ENCODE data around the gene SPATA24. TPM values are rescaled to one million over a fixed set of nuclear protein-coding genes. Genes with fewer than 3 reads are reported as not detected.
A peak's percentile ranks its signal among the peaks of the same experiment; 100 is the strongest.

SPATA24 gene
- total RNA-seq, 1 donor from 2014 or later, result 4.6 TPM

DNA sequence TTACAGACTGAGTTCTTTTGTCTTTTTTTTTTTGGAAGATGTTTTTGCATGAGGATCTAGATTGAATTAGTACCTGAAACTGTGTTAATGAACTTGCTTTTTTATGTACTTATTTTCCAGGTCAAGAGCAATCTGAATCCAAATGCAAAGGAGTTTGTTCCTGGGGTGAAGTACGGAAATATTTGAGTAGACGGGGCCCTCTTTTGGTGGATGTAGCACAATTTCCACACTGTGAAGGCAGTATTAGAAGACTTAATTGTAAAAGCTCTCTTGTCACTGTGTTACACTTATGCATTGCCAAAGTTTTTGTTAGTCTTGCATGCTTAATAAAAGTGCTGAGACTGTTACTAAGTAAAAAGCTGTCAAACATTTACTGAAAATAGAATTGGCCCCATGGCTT, 35.3 kb downstream of the SPATA24 start:
- Mint-ChIP-seq H3K27ac (ENCODE audit: unreplicated experiment) (peak overlapping the region; percentile 82), H3K9me3 (ENCODE audit: unreplicated experiment) (no peaks in the 10 kb centered on the region), H3K36me3 (ENCODE audit: unreplicated experiment) (peaks cover 39% of the 10 kb centered on the region), H3K27me3 (ENCODE audit: unreplicated experiment) (no peaks in the 10 kb centered on the region), H3K4me3 (ENCODE audit: unreplicated experiment) (no peak overlapping the region), H3K4me1 (ENCODE audit: unreplicated experiment) (peaks cover 23% of the 10 kb centered on the region)
- TF ChIP-seq, protein P1, sequence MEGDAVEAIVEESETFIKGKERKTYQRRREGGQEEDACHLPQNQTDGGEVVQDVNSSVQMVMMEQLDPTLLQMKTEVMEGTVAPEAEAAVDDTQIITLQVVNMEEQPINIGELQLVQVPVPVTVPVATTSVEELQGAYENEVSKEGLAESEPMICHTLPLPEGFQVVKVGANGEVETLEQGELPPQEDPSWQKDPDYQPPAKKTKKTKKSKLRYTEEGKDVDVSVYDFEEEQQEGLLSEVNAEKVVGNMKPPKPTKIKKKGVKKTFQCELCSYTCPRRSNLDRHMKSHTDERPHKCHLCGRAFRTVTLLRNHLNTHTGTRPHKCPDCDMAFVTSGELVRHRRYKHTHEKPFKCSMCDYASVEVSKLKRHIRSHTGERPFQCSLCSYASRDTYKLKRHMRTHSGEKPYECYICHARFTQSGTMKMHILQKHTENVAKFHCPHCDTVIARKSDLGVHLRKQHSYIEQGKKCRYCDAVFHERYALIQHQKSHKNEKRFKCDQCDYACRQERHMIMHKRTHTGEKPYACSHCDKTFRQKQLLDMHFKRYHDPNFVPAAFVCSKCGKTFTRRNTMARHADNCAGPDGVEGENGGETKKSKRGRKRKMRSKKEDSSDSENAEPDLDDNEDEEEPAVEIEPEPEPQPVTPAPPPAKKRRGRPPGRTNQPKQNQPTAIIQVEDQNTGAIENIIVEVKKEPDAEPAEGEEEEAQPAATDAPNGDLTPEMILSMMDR (IDR thresholded peaks at IDR 0.05), result peak; percentile 19
- no peak for DNase-seq (ENCODE audit: extremely low spot score, unreplicated experiment)

DNA sequence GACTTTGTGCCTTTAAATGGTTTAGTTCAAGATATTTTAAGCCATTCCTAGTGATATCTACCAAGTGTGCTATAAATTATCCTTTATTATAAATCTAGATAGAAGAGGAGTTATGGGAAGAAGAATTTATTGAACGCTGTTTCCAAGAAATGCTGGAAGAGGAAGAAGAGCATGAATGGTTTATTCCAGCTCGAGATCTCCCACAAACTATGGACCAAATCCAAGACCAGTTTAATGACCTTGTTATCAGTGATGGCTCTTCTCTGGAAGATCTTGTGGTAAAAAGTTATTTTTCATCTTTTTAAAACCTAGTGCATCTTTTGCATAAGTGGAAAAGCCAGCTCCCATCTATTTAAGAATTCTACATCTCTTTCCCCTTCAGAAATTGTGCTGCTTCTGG, 39.4 kb downstream of the SPATA24 start:
- peaks cover 18% of the 10 kb centered on the region for H3K4me1 Mint-ChIP-seq (ENCODE audit: unreplicated experiment)
- peaks cover 31% of the 10 kb centered on the region for H3K36me3 Mint-ChIP-seq (ENCODE audit: unreplicated experiment)
- H3K4me3 Mint-ChIP-seq (ENCODE audit: unreplicated experiment), result no peak overlapping the region
- no peak for DNase-seq (ENCODE audit: extremely low spot score, unreplicated experiment)
- TF ChIP-seq, protein P1 (IDR thresholded peaks at IDR 0.05), result no peak
- no peaks in the 10 kb centered on the region for H3K27me3 Mint-ChIP-seq (ENCODE audit: unreplicated experiment)
- no peak overlapping the region for H3K27ac Mint-ChIP-seq (ENCODE audit: unreplicated experiment)
- no peaks in the 10 kb centered on the region for H3K9me3 Mint-ChIP-seq (ENCODE audit: unreplicated experiment)

DNA sequence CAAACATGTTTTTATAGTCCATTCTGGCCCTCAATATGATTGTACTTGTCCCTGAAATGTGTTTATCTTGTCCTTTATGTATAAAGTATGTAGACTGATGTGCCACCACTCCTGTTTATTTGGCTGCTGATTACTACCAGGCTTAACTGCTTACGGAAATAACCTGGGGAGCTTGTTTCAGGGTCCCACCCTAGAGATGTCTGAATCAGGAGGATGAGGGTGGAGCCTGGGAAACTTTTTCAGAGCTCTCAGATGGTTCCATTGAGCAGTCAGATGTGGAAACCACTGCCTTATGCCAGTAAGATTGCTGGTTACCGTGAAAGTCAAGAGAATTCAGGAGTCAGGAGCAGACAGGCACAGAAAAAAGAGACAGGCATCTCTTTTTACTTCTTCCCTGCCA, 40.0 kb downstream of the SPATA24 start:
- TF ChIP-seq, protein P1 (IDR thresholded peaks at IDR 0.05), result no peak
- Mint-ChIP-seq H3K9me3 (ENCODE audit: unreplicated experiment) (no peaks in the 10 kb centered on the region), H3K27ac (ENCODE audit: unreplicated experiment) (peak overlapping the region; percentile 31), H3K36me3 (ENCODE audit: unreplicated experiment) (peaks cover 31% of the 10 kb centered on the region), H3K4me1 (ENCODE audit: unreplicated experiment) (peaks cover 14% of the 10 kb centered on the region), H3K27me3 (ENCODE audit: unreplicated experiment) (no peaks in the 10 kb centered on the region), H3K4me3 (ENCODE audit: unreplicated experiment) (no peak overlapping the region)
- no peak for DNase-seq (ENCODE audit: extremely low spot score, unreplicated experiment)

DNA sequence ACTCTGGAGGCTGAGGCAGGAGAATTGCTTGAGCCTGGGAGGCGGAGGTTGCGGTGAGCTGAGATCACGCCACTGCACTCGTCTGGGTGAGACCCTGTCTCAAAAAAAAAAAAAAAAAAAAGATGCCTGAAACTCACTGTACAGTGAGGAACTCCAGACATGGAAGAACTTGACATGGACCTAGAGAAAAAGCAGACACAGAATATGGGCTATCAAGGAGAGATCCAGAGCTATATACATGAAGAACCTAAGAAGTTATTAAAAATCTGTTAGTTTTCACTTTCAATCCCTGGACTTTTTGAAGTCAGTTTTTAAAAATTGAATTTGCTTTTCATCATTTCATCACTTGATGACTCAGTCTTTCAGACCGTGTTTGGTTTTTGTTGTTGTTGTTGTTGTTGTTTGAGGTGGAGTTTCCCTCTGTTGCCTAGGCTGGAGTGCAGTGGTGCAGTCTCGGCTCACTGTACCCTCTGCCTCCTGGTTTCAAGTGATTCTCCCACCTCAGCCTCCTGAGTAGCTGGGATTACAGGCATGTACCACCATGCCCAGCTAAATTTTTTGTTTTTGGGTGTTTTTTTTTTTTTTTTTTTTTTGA, 42.0 kb downstream of the SPATA24 start:
- DNase-seq (ENCODE audit: extremely low spot score, unreplicated experiment), result no peak
- no peak overlapping the region for H3K4me3 Mint-ChIP-seq (ENCODE audit: unreplicated experiment)
- TF ChIP-seq, protein P1 (IDR thresholded peaks at IDR 0.05), result no peak
- H3K36me3 Mint-ChIP-seq (ENCODE audit: unreplicated experiment), result peaks cover 26% of the 10 kb centered on the region
- H3K4me1 Mint-ChIP-seq (ENCODE audit: unreplicated experiment), result peaks cover 8% of the 10 kb centered on the region
- no peaks in the 10 kb centered on the region for H3K9me3 Mint-ChIP-seq (ENCODE audit: unreplicated experiment)
- H3K27ac Mint-ChIP-seq (ENCODE audit: unreplicated experiment), result no peak overlapping the region
- no peaks in the 10 kb centered on the region for H3K27me3 Mint-ChIP-seq (ENCODE audit: unreplicated experiment)

DNA sequence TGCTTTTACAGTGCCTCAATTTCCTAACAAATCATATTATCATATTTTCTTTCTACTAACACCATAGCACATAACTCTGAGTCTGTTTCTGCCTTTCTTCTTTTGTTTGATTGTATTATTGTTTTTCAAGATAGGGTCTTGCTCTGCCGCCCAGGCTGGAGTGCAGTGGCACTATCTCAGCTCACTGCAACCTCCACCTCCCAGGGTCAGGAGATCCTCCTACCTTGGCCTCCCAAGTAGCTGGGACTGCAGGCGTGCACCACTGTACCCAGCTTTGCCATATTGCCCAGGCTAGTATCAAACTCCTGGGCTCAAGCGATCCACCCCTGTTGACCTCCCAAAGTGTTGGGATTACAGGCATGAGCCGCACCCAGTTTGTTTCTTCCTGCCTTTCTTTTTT, 43.5 kb downstream of the SPATA24 start:
- Mint-ChIP-seq H3K4me1 (ENCODE audit: unreplicated experiment) (peaks cover 9% of the 10 kb centered on the region), H3K36me3 (ENCODE audit: unreplicated experiment) (peaks cover 17% of the 10 kb centered on the region), H3K4me3 (ENCODE audit: unreplicated experiment) (no peak overlapping the region), H3K27me3 (ENCODE audit: unreplicated experiment) (no peaks in the 10 kb centered on the region), H3K9me3 (ENCODE audit: unreplicated experiment) (no peaks in the 10 kb centered on the region), H3K27ac (ENCODE audit: unreplicated experiment) (no peak overlapping the region)
- DNase-seq (ENCODE audit: extremely low spot score, unreplicated experiment), result no peak
- TF ChIP-seq, protein P1 (IDR thresholded peaks at IDR 0.05), result no peak

All from osteocyte (in vitro differentiated cells).